Bronchial epithelial cell (primary cell): Measurements from ENCODE around the gene EFCAB13. TPM values are rescaled to one million over a fixed set of nuclear protein-coding genes. Genes with fewer than 3 reads are reported as not detected.
A peak's percentile ranks its signal among the peaks of the same experiment; 100 is the strongest.

Source experiments
- DNase-seq: peaks from one replicate; pipeline ENCODE4 v3.0.0-alpha.2; 2010; ENCODE audit warnings: low read depth
- FAIRE-seq: peaks from 2 replicates; lab custom pipeline; 2011; peaks lifted over from hg19 to GRCh38; lab: Jason Lieb, UNC
- H3K27me3 ChIP-seq: 2 replicates; pipeline ENCODE4 v1.5.1; 2011; ENCODE audit warnings: low read length; ENCODE audit not compliant: control insufficient read depth, insufficient read depth
- H3K36me3 ChIP-seq: 2 replicates; pipeline ENCODE4 v1.5.1; 2011; ENCODE audit warnings: low read length; ENCODE audit not compliant: control insufficient read depth, insufficient read depth
- H3K4me3 ChIP-seq: 2 replicates; pipeline ENCODE4 v1.5.1; 2011; ENCODE audit warnings: mild to moderate bottlenecking, low read depth, low read length, control low read depth
- CTCF ChIP-seq: IDR thresholded peaks from 2 replicates; pipeline ENCODE4 v1.5.1; 2011; ENCODE audit warnings: mild to moderate bottlenecking, moderate library complexity, low read length, control low read depth, inconsistent platforms; ENCODE audit not compliant: insufficient read depth, severe bottlenecking
- total RNA-seq: library from RNA; depleted of rRNA; stranded (reverse); fragments of >200 nt; gene quantifications from 2 replicates; pipeline ENCODE4 v1.2.1, GENCODE V29; 2014

EFCAB13 gene
- total RNA-seq = 0.26 and 5.1 TPM in 2 replicates

- peak; percentile 55 for DNase-seq
- TF ChIP-seq CTCF = no peak
- FAIRE-seq = no peak
- H3K27me3 ChIP-seq = no peaks in the 10 kb centered on the region
- H3K4me3 ChIP-seq = peak within 1 kb of the TSS; percentile 76
- H3K36me3 ChIP-seq = no peaks in the 10 kb centered on the region
Observed at GRCh38 chr17:47323382-47324223, at the start of gene EFCAB13. Gene EFCAB13 (plus strand): TSS chr17:47323955. CDS start chr17:47328354, 4,399 bp downstream.

- H3K36me3 ChIP-seq = no peaks in the 10 kb centered on the region
- H3K4me3 ChIP-seq = no peak overlapping the region
- H3K27me3 ChIP-seq = no peaks in the 10 kb centered on the region
- FAIRE-seq = no peak
- DNase-seq = no peak
- TF ChIP-seq CTCF = no peak
Observed at GRCh38 chr17:47274319-47275069, 49.3 kb upstream of the EFCAB13 start.

- H3K27me3 ChIP-seq = no peaks in the 10 kb centered on the region
- FAIRE-seq = no peak
- TF ChIP-seq CTCF = no peak
- DNase-seq = peak; percentile 55
- H3K36me3 ChIP-seq = no peaks in the 10 kb centered on the region
- no peak overlapping the region for H3K4me3 ChIP-seq
Observed at GRCh38 chr17:47275245-47275984, 48.3 kb upstream of the EFCAB13 start.

GRCh38 chr17:47276444-47276843, 47.3 kb upstream of the EFCAB13 start:
- FAIRE-seq = no peak
- H3K27me3 ChIP-seq = no peaks in the 10 kb centered on the region
- no peak overlapping the region for H3K4me3 ChIP-seq
- DNase-seq = no peak
- no peak for TF ChIP-seq CTCF
- H3K36me3 ChIP-seq = no peaks in the 10 kb centered on the region

GRCh38 chr17:47276868-47277267, 46.9 kb upstream of the EFCAB13 start:
- FAIRE-seq (no peak), DNase-seq (peak; percentile 43)
- Histone ChIP-seq H3K4me3 (no peak overlapping the region), H3K27me3 (no peaks in the 10 kb centered on the region), H3K36me3 (no peaks in the 10 kb centered on the region)
- TF ChIP-seq CTCF = no peak
